GM12891 (cell line): ENCODE measurements around the gene CTDP1.

ENCODE experiments used
- PAX5 ChIP-seq: IDR thresholded peaks from 2 replicates; pipeline ENCODE4 v1.6.1; 2011; ENCODE audit warnings: low read length, moderate library complexity, mild to moderate bottlenecking; ENCODE audit not compliant: insufficient read depth, severe bottlenecking
- POLR2A ChIP-seq: IDR thresholded peaks from 2 replicates; pipeline ENCODE4 v1.6.1; 2011; ENCODE audit warnings: low read depth, low read length, control low read depth
- POLR2AphosphoS5 ChIP-seq: IDR thresholded peaks from 2 replicates; pipeline ENCODE4 v1.6.1; 2011; ENCODE audit warnings: low read depth, low read length, control low read depth
- SPI1 ChIP-seq: IDR thresholded peaks from 2 replicates; pipeline ENCODE4 v1.6.1; 2011; ENCODE audit warnings: low read depth, low read length, control low read depth
- TAF1 ChIP-seq: IDR thresholded peaks from 2 replicates; pipeline ENCODE4 v1.6.1; 2011; ENCODE audit warnings: low read depth, low read length, control low read depth

DNA sequence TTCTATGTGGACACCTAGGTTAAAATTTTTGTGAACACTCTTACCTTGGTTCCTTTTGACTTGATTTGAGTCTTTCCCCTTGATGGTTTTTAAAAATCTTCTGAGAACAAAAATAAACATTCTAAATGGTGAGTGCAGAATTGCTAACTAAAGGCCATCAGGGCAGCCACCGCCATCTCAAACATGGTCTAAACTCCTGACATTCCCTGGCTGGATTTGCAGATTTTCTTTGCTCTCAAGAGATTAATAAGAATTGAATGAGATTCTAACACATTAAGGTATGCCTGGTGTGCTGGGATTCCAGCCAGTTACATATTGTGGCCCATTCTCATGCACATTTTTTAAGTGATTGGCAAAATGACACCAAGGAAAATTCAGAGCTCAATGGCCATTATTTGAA, 17.2 kb upstream of the CTDP1 start:
- TF ChIP-seq SPI1, result no peak
- no peak for TF ChIP-seq TAF1
- TF ChIP-seq POLR2A, result no peak
- TF ChIP-seq PAX5, result no peak
- TF ChIP-seq POLR2AphosphoS5, result no peak
